ENCODE measurements around the gene ZNF292.
"Not testable (repeated sequence)": the region's sequence is repeated elsewhere in the genome, so short reads cannot be mapped to it uniquely, and the experiment has no call there.

Gene ZNF292

GRCh38 chr6:87281426-87281825 is 126.1 kb downstream of the ZNF292 start:
- no peak for DNase-seq

DNA sequence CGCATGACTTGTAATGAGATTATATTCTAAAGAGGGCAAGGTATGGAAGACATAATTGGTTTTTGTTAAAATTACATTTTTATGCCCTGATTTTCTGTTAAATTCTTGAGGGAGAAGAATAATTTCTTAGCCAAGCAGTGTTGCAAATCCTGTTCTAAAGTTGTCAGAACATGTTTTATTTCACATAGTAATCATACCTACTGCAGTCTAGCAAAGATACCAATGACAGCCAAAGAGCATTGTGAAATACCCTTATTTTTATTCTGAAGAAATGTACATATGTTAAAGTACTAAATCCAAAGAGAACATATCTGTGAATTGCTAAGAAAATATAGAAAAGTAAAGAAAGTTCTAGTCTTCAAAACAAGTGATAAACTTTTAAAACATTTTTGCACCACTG is 127.4 kb downstream of the ZNF292 start:
- no peak for DNase-seq

GRCh38 chr6:87283461-87283860 is 128.1 kb downstream of the ZNF292 start:
- no peak for DNase-seq

DNA sequence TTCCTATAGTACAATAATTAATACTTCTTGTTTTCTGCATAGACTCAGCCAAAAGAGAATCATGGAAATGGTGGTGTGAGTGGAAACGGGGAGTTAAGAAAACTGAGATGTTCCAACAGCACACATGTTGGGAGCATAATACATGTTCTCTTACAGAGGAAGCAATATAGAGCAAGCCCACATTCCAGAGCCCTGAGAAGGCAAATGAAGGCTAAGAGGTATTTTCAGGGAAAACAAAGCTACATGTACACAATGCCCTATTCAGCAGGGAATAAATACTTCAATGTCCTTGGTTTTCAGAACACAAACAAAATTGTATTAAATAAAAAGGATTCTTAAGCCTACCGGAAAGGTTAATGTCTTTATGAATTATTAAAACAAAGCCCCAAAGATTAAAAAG is 131.9 kb downstream of the ZNF292 start:
- DNase-seq: no peak

DNA sequence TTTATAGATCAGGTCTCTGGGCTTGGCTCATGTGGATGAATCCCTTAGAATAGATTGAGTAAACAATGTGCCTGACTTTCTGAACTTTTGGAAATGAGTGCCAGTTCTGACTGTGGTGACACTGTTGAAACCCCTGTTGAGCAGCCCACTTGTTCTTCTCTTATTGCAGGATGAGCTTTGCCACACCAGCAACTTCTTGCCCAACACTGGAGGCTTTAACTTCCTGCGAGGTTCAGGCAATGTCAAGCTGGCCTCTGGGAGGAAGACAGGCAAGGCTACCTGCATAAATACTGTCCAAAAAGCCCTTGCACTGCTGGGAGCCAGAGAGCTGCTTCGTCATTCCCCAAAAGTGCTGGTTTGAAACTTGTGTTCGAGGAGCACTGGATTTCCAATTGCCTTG is 134.2 kb downstream of the ZNF292 start:
- DNase-seq: no peak

- no peak for DNase-seq
Measured at GRCh38 chr6:87291883-87292282, 136.5 kb downstream of the ZNF292 start.

- no peak for DNase-seq
Measured at GRCh38 chr6:87293526-87293925, 138.2 kb downstream of the ZNF292 start.

DNA sequence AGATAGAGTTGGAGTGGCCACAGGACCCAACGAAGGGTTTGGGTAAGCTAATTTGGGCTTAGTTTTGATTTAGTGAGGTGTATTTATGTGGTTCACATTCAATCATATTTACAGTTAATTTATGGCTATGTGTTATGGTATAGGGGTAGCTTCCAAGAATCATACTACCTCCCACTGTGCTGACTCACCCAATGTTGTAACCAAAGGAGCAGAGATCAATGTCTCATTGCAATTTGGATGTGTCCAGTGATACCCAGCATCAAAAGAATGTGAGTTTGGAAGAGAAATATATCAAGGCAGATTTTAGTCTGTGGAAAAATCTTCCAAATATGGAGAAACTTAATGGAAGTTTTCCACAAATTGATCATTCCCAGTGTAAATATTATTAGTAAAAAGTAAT is 141.8 kb downstream of the ZNF292 start:
- no peak for DNase-seq

DNA sequence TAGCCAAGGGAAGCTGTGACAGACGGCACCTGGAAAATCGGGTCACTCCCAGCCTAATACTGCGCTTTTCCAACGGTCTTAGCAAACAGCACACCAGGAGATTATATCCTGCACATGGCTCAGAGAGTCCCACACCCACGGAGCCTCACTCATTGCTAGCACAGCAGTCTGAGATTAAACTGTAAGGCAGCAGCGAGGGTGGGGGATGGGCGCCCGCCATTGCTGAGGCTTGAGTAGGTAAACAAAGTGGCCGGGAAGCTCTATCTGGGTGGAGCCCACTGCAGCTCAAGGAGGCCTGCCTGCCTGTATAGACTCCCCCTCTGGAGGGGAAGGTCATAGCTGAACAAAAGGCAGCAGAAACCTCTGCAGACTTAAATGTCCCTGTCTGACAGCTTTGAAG is 145.9 kb downstream of the ZNF292 start:
- DNase-seq: not testable (repeated sequence)

DNA sequence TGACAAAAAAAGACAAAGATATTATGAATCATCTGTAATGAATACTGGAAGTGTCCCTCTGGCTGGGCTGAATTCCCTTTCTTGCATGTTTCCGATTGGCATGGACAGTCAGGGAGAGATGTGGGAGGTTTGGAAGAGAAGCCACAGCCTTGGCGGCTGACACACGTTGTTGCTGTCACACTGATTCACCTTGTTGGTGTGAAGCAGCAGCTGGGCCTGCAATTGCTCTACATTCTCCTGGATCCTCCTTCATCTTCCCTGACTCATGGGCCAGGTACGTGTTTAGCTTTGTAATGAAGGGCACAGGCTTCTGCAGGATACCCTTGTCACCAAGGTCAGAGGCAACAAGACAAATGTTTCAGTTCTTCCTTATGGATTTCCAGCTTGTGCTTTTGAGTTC is 153.6 kb downstream of the ZNF292 start:
- no peak for DNase-seq

DNA sequence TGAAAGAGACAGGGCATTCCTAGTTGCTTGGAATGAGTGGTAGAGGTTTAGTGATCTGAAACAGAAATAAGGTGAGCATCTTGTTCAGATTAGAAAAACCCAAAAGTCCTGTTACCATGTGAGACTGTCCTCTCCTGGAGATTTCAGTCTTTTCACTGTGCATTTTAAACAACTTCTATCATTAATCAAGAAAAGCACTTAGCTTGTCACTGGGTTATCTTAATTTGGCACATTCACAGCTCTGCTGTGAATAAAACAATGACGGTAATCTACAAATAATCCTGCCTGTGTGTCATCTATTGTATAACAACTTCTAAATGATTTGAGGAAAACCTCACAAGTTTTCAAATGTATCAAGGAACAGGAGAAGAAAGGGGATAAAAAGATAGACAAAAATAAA is 157.5 kb downstream of the ZNF292 start:
- no peak for DNase-seq
